Suprapubic skin (tissue), 3 donors: ENCODE measurements around the gene NEK11.

Experiments
- EP300 ChIP-seq: sonication (generic); formaldehyde crosslinking; IDR thresholded peaks from one replicate; pipeline ENCODE4 v1.6.1; 2017; ENCODE audit warnings: antibody characterized with exemption
- POLR2A ChIP-seq, 2 donors: fragments of 450-650 bp; IDR thresholded peaks; one replicate each; pipeline ENCODE4 v1.6.1; 2017; ENCODE audit warnings: antibody characterized with exemption in 2 of 2, mild to moderate bottlenecking in 2 of 2, moderate library complexity in 2 of 2
- TF ChIP-seq, protein P1 (sequence below), 2 donors: fragments of 200-600 bp in 1 of 2; fragments of 450-650 bp in 1 of 2; sonication (generic) in 1 of 2; IDR thresholded peaks; one replicate each; pipeline ENCODE4 v1.5.1; 2016 to 2019; ENCODE audit warnings: antibody characterized with exemption in 2 of 2, mild to moderate bottlenecking in 1 of 2, moderate library complexity in 1 of 2

DNA sequence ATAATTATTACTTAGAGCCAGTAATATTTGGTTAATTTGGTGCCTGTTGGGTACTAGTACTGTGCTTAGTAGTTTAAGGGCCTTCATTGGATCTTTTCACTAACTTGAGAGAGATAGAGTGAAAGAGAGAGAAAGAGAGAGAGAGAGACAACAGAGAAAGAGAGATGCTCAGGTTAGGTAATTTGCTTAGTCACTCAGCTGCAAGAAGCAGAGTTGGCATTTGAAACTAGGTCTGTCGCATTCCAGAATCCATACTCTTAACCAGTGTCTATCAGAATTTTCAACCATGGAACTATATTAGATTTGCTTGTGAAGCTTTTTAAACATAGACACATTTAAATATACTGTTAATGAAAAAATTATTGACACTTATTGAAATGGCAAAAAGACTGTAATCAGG lies 323.8 kb downstream of the NEK11 start:
- TF ChIP-seq POLR2A (IDR thresholded peaks at IDR 0.05) (no peak), EP300 (no peak)
- TF ChIP-seq, protein P1, sequence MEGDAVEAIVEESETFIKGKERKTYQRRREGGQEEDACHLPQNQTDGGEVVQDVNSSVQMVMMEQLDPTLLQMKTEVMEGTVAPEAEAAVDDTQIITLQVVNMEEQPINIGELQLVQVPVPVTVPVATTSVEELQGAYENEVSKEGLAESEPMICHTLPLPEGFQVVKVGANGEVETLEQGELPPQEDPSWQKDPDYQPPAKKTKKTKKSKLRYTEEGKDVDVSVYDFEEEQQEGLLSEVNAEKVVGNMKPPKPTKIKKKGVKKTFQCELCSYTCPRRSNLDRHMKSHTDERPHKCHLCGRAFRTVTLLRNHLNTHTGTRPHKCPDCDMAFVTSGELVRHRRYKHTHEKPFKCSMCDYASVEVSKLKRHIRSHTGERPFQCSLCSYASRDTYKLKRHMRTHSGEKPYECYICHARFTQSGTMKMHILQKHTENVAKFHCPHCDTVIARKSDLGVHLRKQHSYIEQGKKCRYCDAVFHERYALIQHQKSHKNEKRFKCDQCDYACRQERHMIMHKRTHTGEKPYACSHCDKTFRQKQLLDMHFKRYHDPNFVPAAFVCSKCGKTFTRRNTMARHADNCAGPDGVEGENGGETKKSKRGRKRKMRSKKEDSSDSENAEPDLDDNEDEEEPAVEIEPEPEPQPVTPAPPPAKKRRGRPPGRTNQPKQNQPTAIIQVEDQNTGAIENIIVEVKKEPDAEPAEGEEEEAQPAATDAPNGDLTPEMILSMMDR (IDR thresholded peaks at IDR 0.05) = no peak
